K562 (cell line): ENCODE data around the gene HAGHL. TPM values are rescaled to one million over a fixed set of nuclear protein-coding genes. Genes with fewer than 3 reads are reported as not detected.
A peak's percentile ranks its signal among the peaks of the same experiment; 100 is the strongest.

Source experiments
- ARID1B ChIP-seq: fragments of 450-650 bp; IDR thresholded peaks from 2 replicates; pipeline ENCODE4 v1.6.1; 2016; ENCODE audit warnings: antibody characterized with exemption, mild to moderate bottlenecking, inconsistent platforms
- ARID4B ChIP-seq: sonication (generic); formaldehyde crosslinking; IDR thresholded peaks from 2 replicates; pipeline ENCODE4 v1.8.0; 2022; ENCODE audit warnings: mild to moderate bottlenecking, missing genetic modification reagents
- CBFB ChIP-seq: sonication (generic); formaldehyde crosslinking; IDR thresholded peaks from 2 replicates; pipeline ENCODE4 v1.4.0; 2020; ENCODE audit warnings: mild to moderate bottlenecking, missing genetic modification reagents
- CEBPB ChIP-seq: fragments of 450-650 bp; IDR thresholded peaks from 2 replicates; pipeline ENCODE4 v1.6.1; 2016; ENCODE audit warnings: missing genetic modification characterization, missing compliant biosample characterization
- EP300 ChIP-seq: IDR thresholded peaks from 2 replicates; pipeline ENCODE4 v1.6.1; 2012; ENCODE audit warnings: low read length, improper control_type of control experiment
- FOXM1 ChIP-seq, 2 experiments: fragments of 450-650 bp in 1 of 2; sonication (generic) in 1 of 2; formaldehyde crosslinking in 1 of 2; IDR thresholded peaks; 2 replicates each; pipeline versions ENCODE4 v1.6.1 to v1.9.0; 2017 to 2022; ENCODE audit warnings: low read depth in 2 of 2, mild to moderate bottlenecking in 2 of 2, missing genetic modification reagents in 1 of 2, moderate library complexity in 1 of 2
- HNRNPUL1 ChIP-seq: fragments of 200-400 bp; formaldehyde crosslinking; IDR thresholded peaks from 2 replicates; pipeline ENCODE4 v1.6.1; 2017; ENCODE audit warnings: low read length
- KDM5B ChIP-seq: fragments of 200-600 bp; sonication (generic); IDR thresholded peaks from 2 replicates; pipeline ENCODE4 v1.6.1; 2012; ENCODE audit warnings: low read depth, mild to moderate bottlenecking, moderate library complexity, low read length, control low read depth, inconsistent platforms; ENCODE audit not compliant: insufficient replicate concordance
- KLF6 ChIP-seq: fragments of 250-450 bp; sonication (Bioruptor Pico); IDR thresholded peaks from 2 replicates; pipeline ENCODE4 v1.4.0; 2020; ENCODE audit warnings: mild to moderate bottlenecking, moderate library complexity, borderline replicate concordance
- PHTF2 ChIP-seq: fragments of 250-450 bp; sonication (Bioruptor Pico); IDR thresholded peaks from 2 replicates; pipeline ENCODE4 v1.5.0; 2021; ENCODE audit warnings: mild to moderate bottlenecking
- RHOXF2B ChIP-seq: fragments of 250-450 bp; sonication (Bioruptor Pico); conservative IDR thresholded peaks from 2 replicates; pipeline ENCODE4 v1.5.1; 2021
- SAFB ChIP-seq: fragments of 200-400 bp; formaldehyde crosslinking; IDR thresholded peaks from 2 replicates; pipeline ENCODE4 v1.6.1; 2017; ENCODE audit warnings: low read depth, low read length, borderline replicate concordance
- SIN3A ChIP-seq, 2 experiments: fragments of 150-350 bp in 1 of 2; IDR thresholded peaks; 2 replicates each; pipeline ENCODE4 v1.6.1; 2011 to 2016; ENCODE audit warnings: borderline replicate concordance in 2 of 2, low read depth in 2 of 2, low read length in 2 of 2, mild to moderate bottlenecking in 2 of 2, moderate library complexity in 2 of 2; ENCODE audit not compliant: control insufficient read depth in 1 of 2
- SREBF2 ChIP-seq: sonication (generic); formaldehyde crosslinking; IDR thresholded peaks from 2 replicates; pipeline ENCODE4 v1.4.0; 2020; ENCODE audit warnings: mild to moderate bottlenecking, missing genetic modification reagents
- TCF15 ChIP-seq: fragments of 250-450 bp; sonication (Bioruptor Pico); IDR thresholded peaks from 2 replicates; pipeline ENCODE4 v1.8.0; 2022; ENCODE audit warnings: moderate library complexity, mild to moderate bottlenecking, inconsistent platforms
- THRAP3 ChIP-seq: fragments of 450-650 bp; IDR thresholded peaks from 2 replicates; pipeline ENCODE4 v1.6.1; 2016; ENCODE audit warnings: mild to moderate bottlenecking, inconsistent platforms, borderline replicate concordance
- XRCC4 ChIP-seq: IDR thresholded peaks from one replicate; pipeline ENCODE4 v1.6.1; 2011; ENCODE audit not compliant: insufficient read depth, insufficient read length; ENCODE audit errors: extremely low read depth
- ZBTB26 ChIP-seq: fragments of 450-650 bp; formaldehyde crosslinking; IDR thresholded peaks from 2 replicates; pipeline ENCODE4 v1.4.0; 2022; ENCODE audit warnings: missing genetic modification characterization
- ZNF408 ChIP-seq: fragments of 250-450 bp; sonication (Bioruptor Pico); IDR thresholded peaks from 2 replicates; pipeline ENCODE4 v1.4.0; 2020; ENCODE audit warnings: low read depth, mild to moderate bottlenecking, moderate library complexity
- ZNF445 ChIP-seq: fragments of 250-450 bp; sonication (Bioruptor Pico); IDR thresholded peaks from 2 replicates; pipeline ENCODE4 v1.4.0; 2020; ENCODE audit warnings: low read depth, mild to moderate bottlenecking, moderate library complexity
- ZNF717 ChIP-seq: fragments of 250-450 bp; sonication (Bioruptor Pico); IDR thresholded peaks from 2 replicates; pipeline ENCODE4 v1.5.0; 2021
- ZNF780A ChIP-seq: fragments of 250-450 bp; sonication (Bioruptor Pico); IDR thresholded peaks from 2 replicates; pipeline ENCODE4 v1.5.0; 2021; ENCODE audit warnings: mild to moderate bottlenecking
- ZZZ3 ChIP-seq: fragments of 450-650 bp; IDR thresholded peaks from 2 replicates; pipeline ENCODE4 v1.6.1; 2016; ENCODE audit warnings: antibody characterized with exemption, mild to moderate bottlenecking, moderate library complexity
- polyA plus RNA-seq, 8 experiments: library from polyadenylated mRNA; depleted of rRNA in 4 of 8; stranded (reverse) in 5 of 8; unstranded in 3 of 8; fragments of >200 nt; fragmentation: Nextera tagmentation in 2 of 8; fragmentation: Illumina TruSeq in 1 of 8; extraction: Ambion mirVana in 2 of 8; extraction: Trizol in 1 of 8; gene quantifications; 2 replicates each; pipeline versions ENCODE4 v1.2.1 to v1.2.3, GENCODE V29; 2011 to 2014; ENCODE audit warnings: inconsistent platforms in 1 of 8, missing spikeins in 1 of 8
- total RNA-seq, 7 experiments: library from RNA; depleted of rRNA in 6 of 7; stranded (reverse); fragments of >200 nt in 6 of 7; fragmentation: Illumina TruSeq in 2 of 7; extraction: Trizol in 2 of 7; gene quantifications; 2 replicates each; pipeline versions ENCODE4 v1.2.1 to v1.2.3, GENCODE V29; 2011 to 2021; ENCODE audit warnings: low replicate concordance in 1 of 7

The HAGHL gene
- total and polyA plus RNA-seq, 9 of the 15 experiments (the other 6 are each of a cell fraction or from before 2014, with no cell fraction given), result 0.31 to 83.4 (median 20.7) TPM

GRCh38 chr16:683396-684070, 43.4 kb upstream of the HAGHL start (continued):
- TF ChIP-seq ARID4B (CRISPR knock-in tag) (0 out of 2 replicates have a peak, but pooled peaks have one; percentile 19), SIN3A (IDR thresholded peaks at IDR 0.05; ENCODE audit: borderline replicate concordance in 2 of 2, control insufficient read depth in 1 of 2, low read depth in 2 of 2, low read length in 2 of 2) (peak in 1 of 2 experiments; percentile 16; a peak in 1 of 4 replicates), SAFB (peak; percentile 96), CEBPB (tag) (no peak), ZNF408 (no peak), CBFB (0 out of 2 replicates have a peak, but pooled peaks have one; percentile 43), RHOXF2B (CRISPR knock-in tag) (peak; percentile 93; the same call in 1 of the 2 replicates), XRCC4 (no peak), ZNF780A (CRISPR knock-in tag) (no peak), SREBF2 (CRISPR knock-in tag) (no peak), ARID1B (no peak), EP300 (no peak), TCF15 (CRISPR knock-in tag) (no peak), ZNF445 (CRISPR knock-in tag) (peak; percentile 50; the same call in 1 of the 2 replicates), ZZZ3 (no peak), ZBTB26 (CRISPR knock-in tag) (no peak), KLF6 (CRISPR knock-in tag) (no peak), ZNF717 (CRISPR knock-in tag) (0 out of 2 replicates have a peak, but pooled peaks have one; percentile 55), HNRNPUL1 (no peak), KDM5B (peak; percentile 22), FOXM1 (IDR thresholded peaks at IDR 0.05; ENCODE audit: low read depth) (no peak), FOXM1 (CRISPR knock-in tag; IDR thresholded peaks at IDR 0.05; ENCODE audit: low read depth) (peak; percentile 71; the same call in 1 of the 2 replicates), PHTF2 (no peak), THRAP3 (no peak)
